ENCODE data around the gene PHF21B.

Gene PHF21B

DNA sequence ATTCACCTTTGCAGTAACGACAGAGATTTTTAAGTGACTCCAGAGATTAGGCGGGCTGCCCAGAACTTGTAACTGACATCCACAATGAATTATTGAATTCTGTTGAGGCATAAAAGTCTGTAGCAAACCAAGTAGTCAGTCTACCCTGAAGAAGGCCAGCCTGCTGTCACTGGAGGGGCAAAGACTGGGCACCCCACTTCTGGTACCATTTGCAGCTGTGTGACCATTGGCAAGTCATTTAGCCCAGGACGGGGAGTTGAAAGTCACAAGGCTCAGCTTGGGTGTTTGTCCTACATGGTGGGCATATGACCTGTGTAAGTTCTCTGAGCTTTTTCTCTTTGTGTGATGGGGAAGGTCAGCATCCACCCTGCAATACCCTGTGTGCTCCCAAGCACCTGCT, 138.0 kb downstream of the PHF21B start:
- Histone ChIP-seq H3K9me2 (ENCODE audit: low read depth, low read length) (no peaks in the 10 kb centered on the region), H3F3A (ENCODE audit: insufficient read depth, low read length) (no peaks in the 10 kb centered on the region), H3K36me3 (ENCODE audit: insufficient read depth, low read length) (no peaks in the 10 kb centered on the region), H3K4me3 (ENCODE audit: low read depth, low read length, poor library complexity, severe bottlenecking) (no peak overlapping the region), H4K20me1 (ENCODE audit: insufficient read depth, low read length) (no peaks in the 10 kb centered on the region), H3K27me3 (ENCODE audit: insufficient read depth, low read length) (no peaks in the 10 kb centered on the region), H3K79me2 (ENCODE audit: insufficient read depth, low read length) (no peaks in the 10 kb centered on the region), H3K9ac (ENCODE audit: low read length) (no peak overlapping the region), H3K9me3 (ENCODE audit: low read length) (no peaks in the 10 kb centered on the region), H2AFZ (ENCODE audit: low read length) (no peak overlapping the region), H3K27ac (ENCODE audit: low read depth, low read length, poor library complexity, severe bottlenecking) (no peak overlapping the region), H3K4me1 (ENCODE audit: insufficient read depth, low read length, severe bottlenecking) (no peaks in the 10 kb centered on the region), H3K4me2 (ENCODE audit: low read length) (no peak overlapping the region)
- TF ChIP-seq, protein P1, sequence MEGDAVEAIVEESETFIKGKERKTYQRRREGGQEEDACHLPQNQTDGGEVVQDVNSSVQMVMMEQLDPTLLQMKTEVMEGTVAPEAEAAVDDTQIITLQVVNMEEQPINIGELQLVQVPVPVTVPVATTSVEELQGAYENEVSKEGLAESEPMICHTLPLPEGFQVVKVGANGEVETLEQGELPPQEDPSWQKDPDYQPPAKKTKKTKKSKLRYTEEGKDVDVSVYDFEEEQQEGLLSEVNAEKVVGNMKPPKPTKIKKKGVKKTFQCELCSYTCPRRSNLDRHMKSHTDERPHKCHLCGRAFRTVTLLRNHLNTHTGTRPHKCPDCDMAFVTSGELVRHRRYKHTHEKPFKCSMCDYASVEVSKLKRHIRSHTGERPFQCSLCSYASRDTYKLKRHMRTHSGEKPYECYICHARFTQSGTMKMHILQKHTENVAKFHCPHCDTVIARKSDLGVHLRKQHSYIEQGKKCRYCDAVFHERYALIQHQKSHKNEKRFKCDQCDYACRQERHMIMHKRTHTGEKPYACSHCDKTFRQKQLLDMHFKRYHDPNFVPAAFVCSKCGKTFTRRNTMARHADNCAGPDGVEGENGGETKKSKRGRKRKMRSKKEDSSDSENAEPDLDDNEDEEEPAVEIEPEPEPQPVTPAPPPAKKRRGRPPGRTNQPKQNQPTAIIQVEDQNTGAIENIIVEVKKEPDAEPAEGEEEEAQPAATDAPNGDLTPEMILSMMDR (IDR thresholded peaks at IDR 0.05; ENCODE audit: low read length): no peak
- TF ChIP-seq EZH2 (IDR thresholded peaks at IDR 0.05; ENCODE audit: borderline replicate concordance, low read length): no peak

DNA sequence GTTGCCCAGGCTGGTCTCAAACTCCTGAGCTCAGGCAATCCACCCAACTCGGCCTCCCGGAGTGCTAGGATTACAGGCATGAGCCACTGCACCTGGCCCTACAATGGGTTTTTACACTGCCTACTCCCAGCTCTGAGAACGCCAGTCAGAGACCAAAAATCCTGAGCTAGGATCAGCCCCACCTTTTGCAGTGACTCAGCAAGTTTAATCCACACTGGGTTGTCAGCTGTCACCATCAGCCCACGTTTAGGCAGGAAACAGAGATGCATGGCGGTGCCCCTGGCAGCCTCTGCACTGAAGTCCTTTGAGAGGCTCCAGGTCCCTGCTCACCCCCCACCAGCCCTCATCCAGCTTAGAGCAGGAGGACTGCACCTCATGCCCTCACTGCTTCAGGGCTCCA, 139.8 kb downstream of the PHF21B start:
- Histone ChIP-seq H3K9me3 (ENCODE audit: low read length) (no peaks in the 10 kb centered on the region), H2AFZ (ENCODE audit: low read length) (no peak overlapping the region), H3K27ac (ENCODE audit: low read depth, low read length, poor library complexity, severe bottlenecking) (no peak overlapping the region), H3K27me3 (ENCODE audit: insufficient read depth, low read length) (no peaks in the 10 kb centered on the region), H3K4me2 (ENCODE audit: low read length) (no peak overlapping the region), H3K4me3 (ENCODE audit: low read depth, low read length, poor library complexity, severe bottlenecking) (no peak overlapping the region), H3K79me2 (ENCODE audit: insufficient read depth, low read length) (no peaks in the 10 kb centered on the region), H4K20me1 (ENCODE audit: insufficient read depth, low read length) (no peaks in the 10 kb centered on the region), H3K9me2 (ENCODE audit: low read depth, low read length) (no peaks in the 10 kb centered on the region), H3K9ac (ENCODE audit: low read length) (no peak overlapping the region), H3K4me1 (ENCODE audit: insufficient read depth, low read length, severe bottlenecking) (no peaks in the 10 kb centered on the region), H3F3A (ENCODE audit: insufficient read depth, low read length) (no peaks in the 10 kb centered on the region), H3K36me3 (ENCODE audit: insufficient read depth, low read length) (no peaks in the 10 kb centered on the region)
- no peak for TF ChIP-seq EZH2 (IDR thresholded peaks at IDR 0.05; ENCODE audit: borderline replicate concordance, low read length)
- TF ChIP-seq, protein P1 (IDR thresholded peaks at IDR 0.05; ENCODE audit: low read length): no peak

DNA sequence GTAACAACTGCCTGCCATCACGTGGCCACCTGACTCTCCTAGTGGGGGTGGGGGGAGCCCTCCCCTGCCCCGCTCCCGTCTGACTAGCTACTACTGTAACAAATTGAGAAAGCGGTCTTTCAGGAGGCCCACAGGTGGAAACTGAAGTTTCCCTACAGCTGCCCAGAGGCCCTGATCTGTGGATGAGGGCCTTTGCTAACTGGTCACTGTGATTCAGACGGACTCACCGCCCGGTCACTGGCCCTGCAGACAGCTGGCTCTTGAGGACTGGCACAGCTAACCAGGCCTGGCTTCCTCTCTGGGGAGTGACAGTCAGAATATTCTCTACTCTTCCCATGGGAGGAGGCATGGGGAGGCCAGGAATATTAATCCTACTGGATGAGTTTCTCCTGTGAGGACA, 140.6 kb downstream of the PHF21B start:
- Histone ChIP-seq H4K20me1 (ENCODE audit: insufficient read depth, low read length) (no peaks in the 10 kb centered on the region), H3K9me3 (ENCODE audit: low read length) (no peaks in the 10 kb centered on the region), H3K4me1 (ENCODE audit: insufficient read depth, low read length, severe bottlenecking) (no peaks in the 10 kb centered on the region), H3K79me2 (ENCODE audit: insufficient read depth, low read length) (no peaks in the 10 kb centered on the region), H2AFZ (ENCODE audit: low read length) (no peak overlapping the region), H3F3A (ENCODE audit: insufficient read depth, low read length) (no peaks in the 10 kb centered on the region), H3K4me3 (ENCODE audit: low read depth, low read length, poor library complexity, severe bottlenecking) (no peak overlapping the region), H3K9ac (ENCODE audit: low read length) (no peak overlapping the region), H3K9me2 (ENCODE audit: low read depth, low read length) (no peaks in the 10 kb centered on the region), H3K4me2 (ENCODE audit: low read length) (no peak overlapping the region), H3K27ac (ENCODE audit: low read depth, low read length, poor library complexity, severe bottlenecking) (no peak overlapping the region), H3K36me3 (ENCODE audit: insufficient read depth, low read length) (no peaks in the 10 kb centered on the region), H3K27me3 (ENCODE audit: insufficient read depth, low read length) (no peaks in the 10 kb centered on the region)
- no peak for TF ChIP-seq EZH2 (IDR thresholded peaks at IDR 0.05; ENCODE audit: borderline replicate concordance, low read length)
- TF ChIP-seq, protein P1 (IDR thresholded peaks at IDR 0.05; ENCODE audit: low read length): no peak
